Central memory CD8-positive, alpha-beta T cell (primary cell): ENCODE results near the gene RCC2.

ENCODE experiments used
- ATAC-seq: fragments of 150-1000 bp; cut with Tn5 transposase; replicated peaks from 2 replicates; pipeline ENCODE4 v1.10.0; 2022; ENCODE audit warnings: mild to moderate bottlenecking, moderate FRiP score, moderate number of reproducible peaks; ENCODE audit not compliant: poor library complexity, severe bottlenecking; ENCODE audit errors: extremely low read depth
- DNase-seq, 2 donors: peaks; one replicate each; pipeline ENCODE4 v3.0.0; 2021; ENCODE audit warnings: low spot score in 2 of 2
- H3K27ac Mint-ChIP-seq: one replicate; pipeline ENCODE4 v1.8.0; 2022; ENCODE audit warnings: low read depth, mild to moderate bottlenecking, moderate library complexity, mixed read lengths
- H3K27me3 Mint-ChIP-seq: one replicate; pipeline ENCODE4 v1.8.0; 2022; ENCODE audit warnings: mixed read lengths
- H3K36me3 Mint-ChIP-seq: one replicate; pipeline ENCODE4 v1.8.0; 2022; ENCODE audit warnings: mild to moderate bottlenecking, moderate library complexity, mixed read lengths; ENCODE audit not compliant: insufficient read depth
- H3K4me1 Mint-ChIP-seq: one replicate; pipeline ENCODE4 v1.8.0; 2022; ENCODE audit warnings: mixed read lengths
- H3K4me3 Mint-ChIP-seq: one replicate; pipeline ENCODE4 v1.8.0; 2022; ENCODE audit warnings: mild to moderate bottlenecking, moderate library complexity, mixed read lengths
- H3K9me3 Mint-ChIP-seq: one replicate; pipeline ENCODE4 v1.8.0; 2022; ENCODE audit warnings: mixed read lengths

Gene RCC2

GRCh38 chr1:17440074-17440826, 773 bp upstream of the RCC2 start:
- ATAC-seq, result no peak
- peak overlapping the region; percentile 94 for H3K4me3 Mint-ChIP-seq
- DNase-seq, result no peak
- H3K27me3 Mint-ChIP-seq, result peaks cover 9% of the 10 kb centered on the region
- no peaks in the 10 kb centered on the region for H3K9me3 Mint-ChIP-seq
- peaks cover 15% of the 10 kb centered on the region for H3K36me3 Mint-ChIP-seq
- peak overlapping the region; percentile 93 for H3K27ac Mint-ChIP-seq
- H3K4me1 Mint-ChIP-seq, result peaks cover 22% of the 10 kb centered on the region

- peaks cover 8% of the 10 kb centered on the region for H3K27me3 Mint-ChIP-seq
- peak; percentile 56 for DNase-seq
- peak overlapping the region; percentile 94 for H3K4me3 Mint-ChIP-seq
- H3K36me3 Mint-ChIP-seq, result peaks cover 19% of the 10 kb centered on the region
- peak; percentile 36 for ATAC-seq
- no peaks in the 10 kb centered on the region for H3K9me3 Mint-ChIP-seq
- peak overlapping the region; percentile 93 for H3K27ac Mint-ChIP-seq
- H3K4me1 Mint-ChIP-seq, result peaks cover 37% of the 10 kb centered on the region
Measured at GRCh38 chr1:17438318-17439249, 893 bp downstream of the RCC2 start.

GRCh38 chr1:17437580-17438317, 1.7 kb downstream of the RCC2 start:
- DNase-seq, result peak in 1 of 2 donors; percentile 25
- no peak overlapping the region for H3K27ac Mint-ChIP-seq
- peak; percentile 12 for ATAC-seq
- peaks cover 37% of the 10 kb centered on the region for H3K4me1 Mint-ChIP-seq
- H3K4me3 Mint-ChIP-seq, result peak overlapping the region; percentile 94
- peaks cover 25% of the 10 kb centered on the region for H3K36me3 Mint-ChIP-seq
- H3K9me3 Mint-ChIP-seq, result no peaks in the 10 kb centered on the region
- no peaks in the 10 kb centered on the region for H3K27me3 Mint-ChIP-seq

- H3K9me3 Mint-ChIP-seq, result no peaks in the 10 kb centered on the region
- H3K4me1 Mint-ChIP-seq, result peaks cover 37% of the 10 kb centered on the region
- ATAC-seq (no peak), DNase-seq (no peak)
- peak overlapping the region; percentile 46 for H3K27ac Mint-ChIP-seq
- H3K4me3 Mint-ChIP-seq, result peak overlapping the region; percentile 72
- H3K27me3 Mint-ChIP-seq, result no peaks in the 10 kb centered on the region
- H3K36me3 Mint-ChIP-seq, result peaks cover 28% of the 10 kb centered on the region
Measured at GRCh38 chr1:17437260-17437579, 2.3 kb downstream of the RCC2 start.

GRCh38 chr1:17436380-17437174, 2.9 kb downstream of the RCC2 start:
- peaks cover 40% of the 10 kb centered on the region for H3K4me1 Mint-ChIP-seq
- H3K9me3 Mint-ChIP-seq, result no peaks in the 10 kb centered on the region
- H3K4me3 Mint-ChIP-seq, result peak overlapping the region; percentile 72
- no peak for DNase-seq
- H3K27ac Mint-ChIP-seq, result peak overlapping the region; percentile 46
- H3K27me3 Mint-ChIP-seq, result no peaks in the 10 kb centered on the region
- no peak for ATAC-seq
- H3K36me3 Mint-ChIP-seq, result peaks cover 28% of the 10 kb centered on the region

GRCh38 chr1:17434601-17435000, 4.9 kb downstream of the RCC2 start:
- no peaks in the 10 kb centered on the region for H3K27me3 Mint-ChIP-seq
- no peak for DNase-seq
- ATAC-seq, result no peak
- peaks cover 44% of the 10 kb centered on the region for H3K4me1 Mint-ChIP-seq
- H3K4me3 Mint-ChIP-seq, result no peak overlapping the region
- H3K9me3 Mint-ChIP-seq, result no peaks in the 10 kb centered on the region
- H3K36me3 Mint-ChIP-seq, result peaks cover 33% of the 10 kb centered on the region
- no peak overlapping the region for H3K27ac Mint-ChIP-seq

- Mint-ChIP-seq H3K4me1 (peaks cover 45% of the 10 kb centered on the region), H3K36me3 (peaks cover 32% of the 10 kb centered on the region)
Measured at GRCh38 chr1:17434016-17434415, 5.5 kb downstream of the RCC2 start.

GRCh38 chr1:17433261-17433660, 6.2 kb downstream of the RCC2 start:
- no peak overlapping the region for H3K27ac Mint-ChIP-seq
- H3K4me1 Mint-ChIP-seq, result peaks cover 41% of the 10 kb centered on the region
- H3K9me3 Mint-ChIP-seq, result no peaks in the 10 kb centered on the region
- no peaks in the 10 kb centered on the region for H3K27me3 Mint-ChIP-seq
- H3K36me3 Mint-ChIP-seq, result peaks cover 32% of the 10 kb centered on the region
- no peak overlapping the region for H3K4me3 Mint-ChIP-seq
- no peak for DNase-seq
- no peak for ATAC-seq

More at GRCh38 chr1:17434016-17434415, 5.5 kb downstream of the RCC2 start:
- no peak for ATAC-seq
- Mint-ChIP-seq H3K27ac (no peak overlapping the region), H3K27me3 (no peaks in the 10 kb centered on the region), H3K9me3 (no peaks in the 10 kb centered on the region), H3K4me3 (no peak overlapping the region)
- no peak for DNase-seq

GRCh38 chr1:17432412-17432811, 7.1 kb downstream of the RCC2 start:
- no peak for DNase-seq
- H3K4me1 Mint-ChIP-seq, result peaks cover 41% of the 10 kb centered on the region
- no peak for ATAC-seq
- H3K27ac Mint-ChIP-seq, result peak overlapping the region; percentile 68
- H3K9me3 Mint-ChIP-seq, result no peaks in the 10 kb centered on the region
- peaks cover 35% of the 10 kb centered on the region for H3K36me3 Mint-ChIP-seq
- H3K27me3 Mint-ChIP-seq, result no peaks in the 10 kb centered on the region
- H3K4me3 Mint-ChIP-seq, result no peak overlapping the region

GRCh38 chr1:17429183-17429582, 10.3 kb downstream of the RCC2 start:
- Mint-ChIP-seq H3K9me3 (no peaks in the 10 kb centered on the region), H3K27me3 (no peaks in the 10 kb centered on the region), H3K27ac (no peak overlapping the region), H3K4me3 (no peak overlapping the region), H3K36me3 (peaks cover 54% of the 10 kb centered on the region), H3K4me1 (peaks cover 39% of the 10 kb centered on the region)
- DNase-seq, result no peak
- ATAC-seq, result no peak

- H3K4me1 Mint-ChIP-seq, result peaks cover 39% of the 10 kb centered on the region
- no peaks in the 10 kb centered on the region for H3K27me3 Mint-ChIP-seq
- peak overlapping the region; percentile 51 for H3K27ac Mint-ChIP-seq
- no peaks in the 10 kb centered on the region for H3K9me3 Mint-ChIP-seq
- no peak for ATAC-seq
- DNase-seq, result no peak
- no peak overlapping the region for H3K4me3 Mint-ChIP-seq
- H3K36me3 Mint-ChIP-seq, result peaks cover 58% of the 10 kb centered on the region
Measured at GRCh38 chr1:17427696-17428660, 11.5 kb downstream of the RCC2 start.
